Stimulated activated naive CD8-positive, alpha-beta T cell treated with anti-CD3 and anti-CD28 coated beads, Interleukin-15, Interleukin-2, amounts not matched to agents 100 ng/mL and 50 ng/mL, for 24 hours (primary cell): ENCODE data around the gene AGTPBP1.
A peak's percentile ranks its signal among the peaks of the same experiment; 100 is the strongest.
"Not testable (repeated sequence)": the region's sequence is repeated elsewhere in the genome, so short reads cannot be mapped to it uniquely, and the experiment has no call there.

Experiments
- H3K27ac Mint-ChIP-seq: one replicate; pipeline ENCODE4 v1.8.0; 2021; ENCODE audit warnings: mild to moderate bottlenecking, mixed read lengths
- H3K27me3 Mint-ChIP-seq: one replicate; pipeline ENCODE4 v1.8.0; 2021; ENCODE audit warnings: mixed read lengths
- H3K36me3 Mint-ChIP-seq: one replicate; pipeline ENCODE4 v1.8.0; 2021; ENCODE audit warnings: low read depth, mixed read lengths
- H3K4me1 Mint-ChIP-seq: one replicate; pipeline ENCODE4 v1.8.0; 2021; ENCODE audit warnings: low read depth, mixed read lengths
- H3K4me3 Mint-ChIP-seq: one replicate; pipeline ENCODE4 v1.8.0; 2021; ENCODE audit warnings: mild to moderate bottlenecking, mixed read lengths
- H3K9me3 Mint-ChIP-seq: one replicate; pipeline ENCODE4 v1.8.0; 2021; ENCODE audit warnings: mixed read lengths

The AGTPBP1 gene

DNA sequence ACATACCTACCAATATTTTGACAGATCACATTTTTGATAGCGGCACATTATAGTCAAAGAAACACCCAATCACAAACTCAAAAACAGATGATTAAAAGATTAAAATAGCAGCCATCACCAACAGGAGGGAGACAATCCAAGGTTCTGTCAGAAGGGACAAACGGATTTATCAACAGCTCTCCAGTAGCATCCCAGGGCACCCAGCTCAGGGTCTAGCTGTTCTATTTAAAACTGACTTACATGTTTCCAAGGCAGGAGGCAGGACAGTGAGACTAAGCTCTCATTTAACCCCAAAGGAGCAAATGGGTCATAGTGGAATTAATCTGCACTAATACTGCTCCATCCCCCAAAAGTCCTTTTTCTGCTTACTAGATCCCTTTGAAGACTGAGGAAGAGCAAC is 3.2 kb downstream of the AGTPBP1 start:
- Mint-ChIP-seq H3K4me3 (no peak overlapping the region), H3K36me3 (peaks cover 11% of the 10 kb centered on the region), H3K4me1 (peaks cover 57% of the 10 kb centered on the region), H3K27ac (no peak overlapping the region), H3K27me3 (peaks cover 3% of the 10 kb centered on the region), H3K9me3 (no peaks in the 10 kb centered on the region)

DNA sequence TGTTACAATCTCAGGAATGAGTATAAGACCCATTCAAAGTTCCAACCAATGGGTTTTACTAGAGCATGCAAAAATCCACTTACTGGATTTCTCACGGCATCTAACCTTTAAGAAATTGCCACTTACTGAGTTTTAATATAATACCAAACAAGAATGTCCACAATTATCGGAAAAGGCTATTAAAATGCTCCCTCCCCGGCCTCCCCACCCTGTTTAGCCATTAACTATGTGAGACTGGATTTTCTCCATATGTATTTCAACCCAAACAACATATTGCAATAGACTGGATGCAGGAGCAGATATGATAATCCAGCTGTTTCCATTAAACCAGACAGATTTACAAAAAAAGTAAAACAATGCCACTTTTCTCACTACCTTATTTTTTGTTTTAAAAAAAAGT is 4.1 kb downstream of the AGTPBP1 start:
- Mint-ChIP-seq H3K4me3 (no peak overlapping the region), H3K9me3 (no peaks in the 10 kb centered on the region), H3K27ac (no peak overlapping the region), H3K27me3 (no peaks in the 10 kb centered on the region), H3K36me3 (peaks cover 18% of the 10 kb centered on the region), H3K4me1 (peaks cover 59% of the 10 kb centered on the region)

GRCh38 chr9:85730916-85731630 is 10.7 kb downstream of the AGTPBP1 start:
- Mint-ChIP-seq H3K27me3 (no peaks in the 10 kb centered on the region), H3K27ac (no peak overlapping the region), H3K4me1 (peaks cover 80% of the 10 kb centered on the region), H3K36me3 (peaks cover 23% of the 10 kb centered on the region), H3K4me3 (no peak overlapping the region), H3K9me3 (peaks cover 5% of the 10 kb centered on the region)

- Mint-ChIP-seq H3K27me3 (no peaks in the 10 kb centered on the region), H3K4me3 (no peak overlapping the region), H3K9me3 (peaks cover 5% of the 10 kb centered on the region), H3K4me1 (peaks cover 83% of the 10 kb centered on the region), H3K27ac (peak overlapping the region; percentile 1), H3K36me3 (peaks cover 19% of the 10 kb centered on the region)
Observed at GRCh38 chr9:85729882-85730281, 11.9 kb downstream of the AGTPBP1 start.

- Mint-ChIP-seq H3K27me3 (no peaks in the 10 kb centered on the region), H3K4me3 (no peak overlapping the region), H3K36me3 (peaks cover 17% of the 10 kb centered on the region), H3K4me1 (peaks cover 84% of the 10 kb centered on the region), H3K27ac (no peak overlapping the region), H3K9me3 (peaks cover 5% of the 10 kb centered on the region)
Observed at GRCh38 chr9:85727500-85727899, 14.3 kb downstream of the AGTPBP1 start.

DNA sequence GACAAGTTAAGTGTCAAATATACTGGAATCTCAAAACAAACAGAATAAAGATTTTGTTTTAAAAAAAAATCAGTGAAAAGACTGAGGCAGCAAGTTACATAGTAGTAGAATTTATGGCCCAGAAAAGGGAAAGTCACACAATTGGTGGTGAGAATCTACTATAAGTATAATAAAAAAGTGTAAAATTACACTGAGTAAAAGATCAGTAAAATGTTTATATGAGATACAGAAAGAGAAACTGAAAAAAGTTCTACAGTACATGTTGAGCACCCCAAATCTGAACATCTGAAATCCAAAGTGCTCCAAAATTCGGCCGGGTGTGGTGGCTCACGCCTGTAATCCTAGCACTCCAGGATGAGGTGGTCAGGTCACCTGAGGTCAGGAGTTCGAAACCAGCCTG is 15.0 kb downstream of the AGTPBP1 start:
- Mint-ChIP-seq H3K36me3 (peaks cover 21% of the 10 kb centered on the region), H3K9me3 (peaks cover 8% of the 10 kb centered on the region), H3K4me1 (peaks cover 85% of the 10 kb centered on the region), H3K27ac (no peak overlapping the region), H3K27me3 (no peaks in the 10 kb centered on the region), H3K4me3 (no peak overlapping the region)

DNA sequence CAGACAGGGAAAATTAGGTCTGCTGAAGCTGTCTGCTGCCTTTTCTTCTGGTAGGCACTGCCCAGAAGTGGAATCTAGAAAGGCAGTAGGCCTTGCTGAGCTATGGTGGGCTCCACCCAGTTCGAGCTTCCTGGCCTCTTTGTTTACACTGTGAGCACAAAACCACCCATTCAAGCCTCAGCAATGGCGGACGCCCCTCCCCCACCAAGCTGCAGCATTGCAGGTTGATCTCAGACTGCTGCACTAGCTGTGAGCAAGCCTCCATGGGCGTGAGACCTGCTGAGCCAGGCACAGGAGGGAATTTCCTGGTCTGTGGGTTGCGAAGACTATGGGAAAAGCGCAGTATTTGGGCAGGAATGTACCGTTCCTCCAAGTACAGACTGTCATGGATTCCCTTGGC is 18.5 kb downstream of the AGTPBP1 start:
- Mint-ChIP-seq H3K36me3 (peaks cover 23% of the 10 kb centered on the region), H3K9me3 (peaks cover 6% of the 10 kb centered on the region), H3K27me3 (no peaks in the 10 kb centered on the region), H3K4me3 (no peak overlapping the region), H3K4me1 (peaks cover 62% of the 10 kb centered on the region), H3K27ac (no peak overlapping the region)

DNA sequence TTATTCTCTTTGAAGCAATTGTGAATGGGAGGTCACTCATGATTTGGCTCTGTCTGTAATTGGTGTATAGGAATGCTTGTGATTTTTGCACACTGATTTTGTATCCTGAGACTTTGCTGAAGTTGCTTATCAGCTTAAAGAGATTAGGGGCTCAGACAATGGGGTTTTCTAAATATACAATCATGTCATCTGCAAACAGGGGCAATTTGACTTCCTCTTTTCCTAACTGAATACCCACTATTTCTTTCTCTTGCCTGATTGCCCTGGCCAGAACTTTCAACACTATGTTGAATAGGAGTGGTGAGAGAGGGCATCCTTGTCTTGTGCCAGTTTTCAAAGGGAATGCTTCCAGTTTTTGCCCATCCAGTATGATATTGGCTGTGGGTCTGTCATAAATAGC is 22.3 kb downstream of the AGTPBP1 start:
- Mint-ChIP-seq H3K4me1 (peaks cover 60% of the 10 kb centered on the region), H3K36me3 (peaks cover 22% of the 10 kb centered on the region)
- not testable (repeated sequence) for H3K27ac Mint-ChIP-seq, H3K27me3 Mint-ChIP-seq, H3K4me3 Mint-ChIP-seq, H3K9me3 Mint-ChIP-seq

DNA sequence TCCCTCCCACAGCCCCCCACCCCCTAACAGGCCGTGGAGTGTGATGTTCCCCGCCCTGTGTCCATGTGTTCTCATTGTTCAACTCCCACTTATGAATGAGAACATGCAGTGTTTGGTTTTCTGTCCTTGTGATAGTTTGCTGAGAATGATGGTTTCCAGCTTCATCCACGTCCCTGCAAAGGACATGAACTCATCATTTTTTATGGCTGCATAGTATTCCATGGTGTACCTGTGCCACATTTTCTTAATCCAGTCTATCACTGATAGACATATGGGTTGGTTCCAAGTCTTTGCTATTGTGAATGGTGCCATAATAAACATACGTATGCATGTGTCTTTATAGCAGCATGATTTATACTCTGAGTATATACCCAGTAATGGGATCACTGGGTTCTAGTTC is 23.9 kb downstream of the AGTPBP1 start:
- H3K4me3 Mint-ChIP-seq, H3K9me3 Mint-ChIP-seq, H3K27ac Mint-ChIP-seq, H3K27me3 Mint-ChIP-seq: not testable (repeated sequence)
- Mint-ChIP-seq H3K36me3 (peaks cover 17% of the 10 kb centered on the region), H3K4me1 (peaks cover 45% of the 10 kb centered on the region)

GRCh38 chr9:85717220-85717619 is 24.5 kb downstream of the AGTPBP1 start:
- H3K4me3 Mint-ChIP-seq: no peak overlapping the region
- peak overlapping the region; percentile 9 for H3K27ac Mint-ChIP-seq
- H3K36me3 Mint-ChIP-seq: peaks cover 14% of the 10 kb centered on the region
- no peaks in the 10 kb centered on the region for H3K27me3 Mint-ChIP-seq
- H3K4me1 Mint-ChIP-seq: peaks cover 39% of the 10 kb centered on the region
- H3K9me3 Mint-ChIP-seq: peaks cover 4% of the 10 kb centered on the region

- no peaks in the 10 kb centered on the region for H3K27me3 Mint-ChIP-seq
- peak overlapping the region; percentile 82 for H3K27ac Mint-ChIP-seq
- peaks cover 10% of the 10 kb centered on the region for H3K36me3 Mint-ChIP-seq
- peak overlapping the region; percentile 27 for H3K4me3 Mint-ChIP-seq
- peaks cover 35% of the 10 kb centered on the region for H3K4me1 Mint-ChIP-seq
- H3K9me3 Mint-ChIP-seq: no peaks in the 10 kb centered on the region
Observed at GRCh38 chr9:85716031-85716877, 25.5 kb downstream of the AGTPBP1 start.

GRCh38 chr9:85715587-85715986 is 26.2 kb downstream of the AGTPBP1 start:
- peak overlapping the region; percentile 27 for H3K4me3 Mint-ChIP-seq
- H3K36me3 Mint-ChIP-seq: peaks cover 9% of the 10 kb centered on the region
- H3K4me1 Mint-ChIP-seq: peaks cover 35% of the 10 kb centered on the region

DNA sequence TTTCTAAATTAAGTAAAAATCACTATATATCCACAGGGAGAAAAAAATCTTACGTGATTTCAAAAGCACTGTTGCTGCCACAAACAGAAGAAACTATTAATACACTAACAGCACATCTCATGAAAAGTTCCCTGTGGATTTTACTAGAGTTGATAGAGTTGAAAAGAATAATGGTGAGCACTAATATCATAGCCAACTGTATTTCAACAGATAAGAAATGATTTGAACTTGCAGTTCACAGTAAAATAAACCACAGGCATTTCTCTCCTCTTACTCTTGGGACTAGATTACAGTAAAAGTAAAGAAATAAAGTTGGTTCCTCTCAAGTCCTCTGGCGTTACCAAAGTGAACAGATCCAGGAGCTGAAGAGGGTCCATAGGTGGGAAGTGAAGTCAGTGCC is 27.9 kb downstream of the AGTPBP1 start:
- no peak overlapping the region for H3K4me3 Mint-ChIP-seq
- H3K27me3 Mint-ChIP-seq: no peaks in the 10 kb centered on the region
- peaks cover 31% of the 10 kb centered on the region for H3K4me1 Mint-ChIP-seq
- peaks cover 5% of the 10 kb centered on the region for H3K9me3 Mint-ChIP-seq
- H3K27ac Mint-ChIP-seq: no peak overlapping the region
- peaks cover 23% of the 10 kb centered on the region for H3K36me3 Mint-ChIP-seq

More at GRCh38 chr9:85715587-85715986, 26.2 kb downstream of the AGTPBP1 start:
- Mint-ChIP-seq H3K27ac (peak overlapping the region; percentile 82), H3K27me3 (no peaks in the 10 kb centered on the region), H3K9me3 (no peaks in the 10 kb centered on the region)

DNA sequence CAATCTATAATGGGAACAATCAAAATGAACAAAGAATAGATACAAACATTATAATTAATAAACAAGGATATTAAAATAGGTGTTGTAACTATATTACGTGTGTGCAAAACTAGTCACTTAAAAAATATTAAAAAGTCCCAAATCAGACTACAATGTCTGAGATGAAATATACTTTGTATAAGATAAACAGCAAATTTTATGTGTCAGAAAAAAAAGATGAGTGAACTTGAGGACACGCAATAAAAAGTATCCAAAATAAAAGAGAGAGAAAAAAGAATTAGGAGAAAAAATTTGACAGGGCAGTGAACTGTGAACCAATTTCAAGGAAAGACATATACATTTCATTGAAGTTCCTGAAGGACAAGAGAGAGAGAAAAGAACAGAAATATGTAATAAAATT is 37.0 kb downstream of the AGTPBP1 start:
- Mint-ChIP-seq H3K9me3 (peaks cover 5% of the 10 kb centered on the region), H3K4me3 (no peak overlapping the region), H3K36me3 (peaks cover 43% of the 10 kb centered on the region), H3K27me3 (no peaks in the 10 kb centered on the region), H3K4me1 (peaks cover 32% of the 10 kb centered on the region), H3K27ac (no peak overlapping the region)

- no peaks in the 10 kb centered on the region for H3K27me3 Mint-ChIP-seq
- peaks cover 34% of the 10 kb centered on the region for H3K4me1 Mint-ChIP-seq
- no peak overlapping the region for H3K4me3 Mint-ChIP-seq
- H3K9me3 Mint-ChIP-seq: no peaks in the 10 kb centered on the region
- no peak overlapping the region for H3K27ac Mint-ChIP-seq
- H3K36me3 Mint-ChIP-seq: peaks cover 32% of the 10 kb centered on the region
Observed at GRCh38 chr9:85703398-85703797, 38.4 kb downstream of the AGTPBP1 start.
